Erythroblast (primary cell): ENCODE measurements around the gene NLGN1.

Experiments
- DNase-seq, 2 experiments: peaks; one replicate each; lab custom pipeline; 2025; lab: John Stamatoyannopoulos, UW
- GATA1 ChIP-seq: IDR thresholded peaks from 2 replicates; pipeline ENCODE4 v1.6.1; 2011; ENCODE audit warnings: low read depth, mild to moderate bottlenecking, control low read depth, low read length, moderate library complexity
- POLR2A ChIP-seq: IDR thresholded peaks from 2 replicates; pipeline ENCODE4 v1.6.1; 2011; ENCODE audit warnings: mild to moderate bottlenecking, low read length

NLGN1 gene

DNA sequence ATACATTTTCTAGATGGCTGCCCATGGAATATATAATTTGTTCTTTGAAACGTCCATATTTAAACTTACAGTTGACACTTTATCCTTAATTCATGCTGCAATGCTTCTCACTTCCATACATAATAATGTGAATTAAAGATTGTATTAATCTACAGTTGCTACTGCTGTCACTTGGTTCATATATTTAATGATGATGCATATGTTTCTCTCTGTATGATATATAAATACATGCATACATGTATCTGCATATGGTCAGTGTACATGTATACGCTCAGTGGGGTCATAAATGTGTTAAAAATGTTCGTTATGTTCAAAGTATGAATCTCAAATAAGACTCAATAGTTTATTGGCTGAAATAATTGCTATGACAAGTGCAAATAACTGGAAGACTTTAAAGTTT, 382.5 kb downstream of the NLGN1 start:
- TF ChIP-seq POLR2A: no peak
- no peak for TF ChIP-seq GATA1
- DNase-seq: no peak

DNA sequence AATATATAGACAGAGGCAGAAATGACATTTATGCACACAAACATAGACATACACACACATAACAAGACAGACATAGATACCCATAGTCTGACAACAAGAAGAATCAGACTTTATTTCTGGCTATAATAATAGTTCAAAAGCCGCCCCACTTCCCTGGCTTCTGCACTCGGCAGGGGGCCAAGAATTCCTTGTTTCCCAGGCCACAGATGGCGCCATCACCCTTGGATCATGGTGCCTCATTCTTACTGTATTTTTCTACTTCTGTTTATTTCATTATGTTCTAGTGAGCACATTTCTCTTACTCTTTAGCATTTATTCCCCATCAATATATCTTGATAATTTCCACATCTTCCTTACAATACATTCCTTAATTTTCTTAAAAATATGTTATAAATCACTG, 387.5 kb downstream of the NLGN1 start:
- DNase-seq: no peak

GRCh38 chr3:173789530-173790162, 392.1 kb downstream of the NLGN1 start:
- no peak for DNase-seq
- TF ChIP-seq GATA1: no peak
- no peak for TF ChIP-seq POLR2A

More for the DNA sequence above, 387.5 kb downstream of the NLGN1 start:
- no peak for TF ChIP-seq GATA1
- TF ChIP-seq POLR2A: no peak

- TF ChIP-seq POLR2A (no peak), GATA1 (no peak)
- DNase-seq: no peak
Measured at GRCh38 chr3:173793963-173794362, 396.4 kb downstream of the NLGN1 start.

GRCh38 chr3:173796405-173796804, 398.9 kb downstream of the NLGN1 start:
- DNase-seq: no peak
- no peak for TF ChIP-seq POLR2A
- no peak for TF ChIP-seq GATA1

DNA sequence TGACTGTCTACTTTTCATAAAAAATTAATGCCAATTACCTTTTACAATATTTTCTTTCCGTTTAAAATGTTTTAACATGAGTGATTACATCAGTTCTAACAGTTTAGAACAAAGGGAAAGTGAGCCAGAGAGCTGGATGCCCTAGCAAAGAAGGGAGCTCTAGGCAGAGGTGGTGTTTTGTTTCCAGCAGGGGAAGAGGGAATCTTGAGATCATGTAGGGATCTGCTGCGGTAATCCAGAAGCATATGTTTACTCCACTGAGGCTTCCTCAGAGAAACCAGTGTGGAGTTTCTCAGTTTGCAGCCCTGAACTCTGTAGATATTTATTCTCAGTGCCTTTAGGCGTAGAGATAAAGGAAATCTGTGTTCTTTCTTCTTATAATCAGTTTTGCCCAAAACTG, 399.3 kb downstream of the NLGN1 start:
- no peak for DNase-seq
- TF ChIP-seq POLR2A: no peak
- TF ChIP-seq GATA1: no peak

DNA sequence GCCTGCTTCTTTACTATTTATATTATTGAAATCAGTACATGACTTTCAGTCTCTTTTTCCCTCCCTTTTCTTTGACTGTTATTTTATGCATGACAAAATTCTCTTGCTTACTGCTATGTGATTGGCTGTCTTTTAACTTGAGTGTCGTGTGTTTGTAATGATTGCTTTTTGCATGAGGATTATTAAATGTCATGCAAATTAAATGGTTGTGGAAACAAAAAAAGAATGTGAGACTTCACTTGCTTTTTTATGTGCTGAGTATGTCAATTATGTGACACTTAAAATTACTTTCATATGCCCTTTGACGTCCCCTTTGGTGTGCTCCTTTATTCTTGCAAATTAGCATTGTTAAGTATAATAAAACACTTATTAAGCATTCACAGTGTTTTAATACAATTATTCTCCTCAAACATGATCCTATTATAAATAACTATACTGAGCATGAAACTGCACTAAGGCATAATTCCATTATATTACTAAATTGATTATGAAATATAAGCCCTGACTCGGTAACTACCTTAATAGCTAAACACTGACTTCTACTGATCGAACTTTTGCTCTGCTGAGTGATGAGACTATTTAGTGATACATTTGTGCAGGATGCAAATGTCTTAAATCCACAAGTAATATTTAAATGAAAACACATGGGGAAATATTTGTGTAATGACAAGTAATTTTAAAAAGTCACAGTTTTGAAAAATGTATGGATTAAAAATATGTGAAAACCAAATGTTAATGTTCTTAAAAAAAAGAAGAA, 401.7 kb downstream of the NLGN1 start:
- no peak for DNase-seq

DNA sequence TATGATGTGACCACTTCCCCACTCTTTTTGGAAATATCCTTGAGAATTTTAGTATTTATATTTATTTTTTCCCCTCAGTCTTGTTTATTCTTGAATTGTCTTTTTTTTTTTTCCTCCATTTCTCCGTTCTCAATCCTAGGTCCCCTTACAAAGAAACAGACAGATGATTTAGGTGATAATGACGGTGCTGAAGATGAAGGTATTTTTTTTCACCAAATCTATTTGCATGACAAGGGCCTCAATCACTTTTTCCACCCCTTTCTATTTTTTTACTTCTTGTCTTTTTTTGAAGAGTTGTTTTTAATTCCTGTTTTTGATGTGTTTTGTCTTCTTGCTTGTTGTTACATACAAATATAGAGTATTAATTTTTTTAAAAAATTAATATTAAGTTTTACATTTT, 402.6 kb downstream of the NLGN1 start:
- TF ChIP-seq GATA1 (no peak), POLR2A (no peak)
- DNase-seq: no peak

More for the DNA sequence above, 401.7 kb downstream of the NLGN1 start:
- TF ChIP-seq GATA1: no peak
- no peak for TF ChIP-seq POLR2A

DNA sequence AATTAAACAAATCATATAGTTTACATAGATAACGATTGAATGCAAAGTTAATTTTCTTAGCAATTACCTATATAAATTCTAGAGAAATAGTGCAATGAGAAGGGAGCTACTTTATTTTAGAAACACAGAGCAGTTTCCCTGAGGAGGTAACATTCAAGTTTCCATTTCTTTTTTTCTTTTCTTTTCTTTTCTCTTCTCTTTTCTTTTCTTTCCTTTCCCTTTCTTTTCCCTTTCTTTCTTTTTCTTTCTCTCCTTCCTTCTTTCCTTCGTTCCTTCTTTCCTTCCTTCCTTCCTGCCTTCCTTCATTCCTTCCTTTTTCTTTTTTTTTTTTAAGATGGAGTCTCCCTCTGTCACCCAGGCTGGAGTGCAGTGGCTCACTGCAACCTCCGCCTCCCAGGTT, 417.3 kb downstream of the NLGN1 start:
- TF ChIP-seq GATA1 (no peak), POLR2A (no peak)
- no peak for DNase-seq

DNA sequence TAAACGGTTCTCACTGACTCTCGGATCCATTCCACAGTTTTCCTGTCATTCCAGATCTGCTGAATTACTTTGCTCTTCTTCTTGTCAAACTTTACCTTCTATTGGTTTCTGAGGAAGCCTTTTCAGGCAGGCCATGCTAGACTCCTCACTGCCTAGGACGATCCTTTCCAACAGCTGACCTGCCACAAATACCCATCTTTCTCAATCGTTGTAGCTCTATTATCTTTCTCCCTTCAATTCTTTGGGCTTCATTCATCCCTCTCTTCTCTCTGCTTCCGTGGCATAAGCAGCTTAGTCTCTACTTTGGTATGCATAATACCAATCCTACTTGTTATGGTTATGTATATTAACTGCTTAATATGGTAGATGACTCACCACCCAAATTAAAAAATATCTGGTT, 421.8 kb downstream of the NLGN1 start:
- TF ChIP-seq POLR2A (no peak), GATA1 (no peak)
- DNase-seq: no peak

DNA sequence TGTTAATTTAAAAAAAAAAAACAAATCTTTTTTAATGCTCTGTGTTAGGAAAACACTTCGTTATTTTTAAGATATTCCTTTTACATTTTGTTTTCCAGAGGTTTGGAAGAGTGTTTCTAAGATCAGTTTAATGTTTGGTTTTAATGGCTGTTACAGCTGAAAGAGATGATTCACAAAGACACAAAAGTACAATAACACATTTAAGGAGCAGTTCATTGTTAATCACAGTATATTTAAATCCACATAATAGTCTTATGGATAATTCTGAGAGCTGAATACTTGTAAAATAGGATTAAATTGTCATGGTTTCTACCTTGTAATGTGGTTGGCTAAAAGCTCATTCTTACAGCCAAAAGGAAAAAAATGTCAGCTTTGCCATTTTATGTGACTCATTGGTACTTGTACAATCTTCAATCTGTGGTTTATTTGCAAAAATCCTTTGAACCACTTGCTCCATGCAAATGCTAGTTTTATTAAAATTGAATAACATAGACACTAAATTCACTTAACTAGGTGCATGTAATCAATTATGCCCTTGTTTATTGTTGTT, 426.4 kb downstream of the NLGN1 start:
- DNase-seq: no peak
- TF ChIP-seq POLR2A: no peak
- TF ChIP-seq GATA1: no peak

GRCh38 chr3:173825730-173826129, 428.2 kb downstream of the NLGN1 start:
- TF ChIP-seq POLR2A (no peak), GATA1 (no peak)
- DNase-seq: no peak

GRCh38 chr3:173826416-173826815, 428.9 kb downstream of the NLGN1 start:
- no peak for DNase-seq
- TF ChIP-seq POLR2A: no peak
- no peak for TF ChIP-seq GATA1

- no peak for DNase-seq
- TF ChIP-seq POLR2A: no peak
- TF ChIP-seq GATA1: no peak
Measured at GRCh38 chr3:173826901-173827609, 429.5 kb downstream of the NLGN1 start.

DNA sequence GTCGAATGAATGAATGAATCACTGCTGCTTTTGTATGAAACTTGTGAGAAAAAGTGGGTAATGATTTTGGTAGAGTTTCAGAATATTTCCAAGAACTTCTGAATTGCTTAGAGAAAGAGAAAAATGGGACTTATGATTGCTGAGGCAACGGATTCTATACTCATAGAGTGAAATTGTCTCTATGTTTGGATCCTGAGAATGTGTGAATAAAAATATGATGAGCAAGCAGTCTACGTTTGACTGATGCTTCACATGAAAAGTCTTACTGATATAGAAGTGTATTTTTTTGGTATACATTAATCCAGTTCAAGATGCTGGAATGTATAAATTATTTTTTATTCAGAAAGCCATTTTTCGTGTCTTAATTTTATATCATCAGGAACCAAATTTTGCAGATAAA, 441.1 kb downstream of the NLGN1 start:
- no peak for DNase-seq
- no peak for TF ChIP-seq POLR2A
- no peak for TF ChIP-seq GATA1
